NT2/D1 (cell line): ENCODE measurements around the gene FBXW7.

Experiments used
- SUZ12 ChIP-seq: IDR thresholded peaks from 2 replicates; pipeline ENCODE4 v1.6.1; 2011; ENCODE audit not compliant: insufficient read length, insufficient read depth; ENCODE audit errors: extremely low read depth
- ZNF274 ChIP-seq: IDR thresholded peaks from 2 replicates; pipeline ENCODE4 v1.6.1; 2011; ENCODE audit warnings: mild to moderate bottlenecking, low read depth, low read length

DNA sequence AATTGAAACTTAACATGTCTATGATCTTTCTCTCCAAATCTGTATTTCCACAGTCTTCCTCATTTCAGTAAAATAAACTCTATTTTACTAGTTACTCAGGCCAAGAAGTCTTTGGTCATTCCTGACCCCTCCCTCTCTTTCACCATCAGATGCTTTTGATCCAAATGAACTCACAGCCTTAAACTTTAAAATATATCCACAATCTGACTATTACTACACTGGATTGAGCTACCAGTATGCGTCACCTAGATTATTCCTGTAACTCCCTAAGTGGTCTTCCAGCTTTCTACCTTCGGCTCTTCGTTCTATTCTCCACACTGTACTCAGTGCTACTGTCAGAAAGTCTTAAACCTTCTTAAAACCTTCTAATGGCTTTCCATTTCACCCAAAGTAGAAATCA, 195.1 kb downstream of the FBXW7 start:
- TF ChIP-seq SUZ12 (no peak), ZNF274 (no peak)
